K562 (cell line): ENCODE results near the gene SLC26A8. TPM values are rescaled to one million over a fixed set of nuclear protein-coding genes. Genes with fewer than 3 reads are reported as not detected.

ENCODE experiments used
- DDX20 ChIP-seq: fragments of 450-650 bp; IDR thresholded peaks from 2 replicates; pipeline ENCODE4 v1.6.1; 2016; ENCODE audit warnings: missing genetic modification characterization, low read depth, mild to moderate bottlenecking, missing compliant biosample characterization, moderate library complexity
- DPF2 ChIP-seq: fragments of 450-650 bp; IDR thresholded peaks from 2 replicates; pipeline ENCODE4 v1.6.1; 2016
- IRF1 ChIP-seq: sonication (generic); formaldehyde crosslinking; IDR thresholded peaks from 2 replicates; pipeline ENCODE4 v1.8.0; 2022; ENCODE audit warnings: missing genetic modification reagents, mild to moderate bottlenecking, borderline replicate concordance
- KDM4B ChIP-seq, 2 experiments: fragments of 450-650 bp in 1 of 2; sonication (generic) in 1 of 2; IDR thresholded peaks; 2 replicates each; pipeline ENCODE4 v1.6.1; 2016 to 2017; ENCODE audit warnings: borderline replicate concordance in 2 of 2, antibody characterized with exemption in 1 of 2, low read depth in 1 of 2, mild to moderate bottlenecking in 1 of 2
- KLF10 ChIP-seq: fragments of 250-450 bp; sonication (Bioruptor Pico); IDR thresholded peaks from 2 replicates; pipeline ENCODE4 v1.6.1; 2021; ENCODE audit warnings: matching md5 sums
- NELFE ChIP-seq: IDR thresholded peaks from 2 replicates; pipeline ENCODE4 v1.6.1; 2011; ENCODE audit warnings: mild to moderate bottlenecking; ENCODE audit not compliant: insufficient read depth, insufficient read length
- RAD21 ChIP-seq, 2 experiments: fragments of 250-450 bp in 1 of 2; fragments of 450-650 bp in 1 of 2; sonication (Bioruptor Pico) in 1 of 2; formaldehyde crosslinking in 1 of 2; IDR thresholded peaks in 1 of 2; conservative IDR thresholded peaks in 1 of 2; 2 replicates each; pipeline versions ENCODE4 v1.4.0 to v1.8.0; 2020 to 2022; ENCODE audit warnings: mild to moderate bottlenecking in 2 of 2, moderate library complexity in 1 of 2
- SREBF2 ChIP-seq: sonication (generic); formaldehyde crosslinking; IDR thresholded peaks from 2 replicates; pipeline ENCODE4 v1.4.0; 2020; ENCODE audit warnings: mild to moderate bottlenecking, missing genetic modification reagents
- TBL1XR1 ChIP-seq, 2 experiments: IDR thresholded peaks; 2 replicates each; pipeline ENCODE4 v1.6.1; 2012; ENCODE audit warnings: improper control_type of control experiment in 2 of 2, low read length in 2 of 2, mild to moderate bottlenecking in 1 of 2
- ZNF395 ChIP-seq: fragments of 200-800 bp; sonication (Bioruptor generic); IDR thresholded peaks from 2 replicates; pipeline ENCODE4 v1.6.1; 2017; ENCODE audit warnings: missing genetic modification characterization, missing compliant biosample characterization
- ZNF398 ChIP-seq: fragments of 250-450 bp; sonication (Bioruptor Pico); IDR thresholded peaks from 2 replicates; pipeline ENCODE4 v1.8.0; 2021; ENCODE audit warnings: moderate library complexity, mild to moderate bottlenecking, inconsistent platforms
- polyA plus RNA-seq, 8 experiments: library from polyadenylated mRNA; depleted of rRNA in 4 of 8; stranded (reverse) in 5 of 8; unstranded in 3 of 8; fragments of >200 nt; fragmentation: Nextera tagmentation in 2 of 8; fragmentation: Illumina TruSeq in 1 of 8; extraction: Ambion mirVana in 2 of 8; extraction: Trizol in 1 of 8; gene quantifications; 2 replicates each; pipeline versions ENCODE4 v1.2.1 to v1.2.3, GENCODE V29; 2011 to 2014; ENCODE audit warnings: inconsistent platforms in 1 of 8, missing spikeins in 1 of 8
- total RNA-seq, 7 experiments: library from RNA; depleted of rRNA in 6 of 7; stranded (reverse); fragments of >200 nt in 6 of 7; fragmentation: Illumina TruSeq in 2 of 7; extraction: Trizol in 2 of 7; gene quantifications; 2 replicates each; pipeline versions ENCODE4 v1.2.1 to v1.2.3, GENCODE V29; 2011 to 2021; ENCODE audit warnings: low replicate concordance in 1 of 7
- TF ChIP-seq, protein P1 (sequence below): fragments of 200-800 bp; sonication (Bioruptor generic); IDR thresholded peaks from 2 replicates; pipeline ENCODE4 v1.6.1; 2016; ENCODE audit warnings: missing genetic modification characterization, missing compliant biosample characterization
- TF ChIP-seq, protein P2 (sequence below): sonication (generic); formaldehyde crosslinking; IDR thresholded peaks from 2 replicates; pipeline ENCODE4 v1.8.1; 2023; ENCODE audit warnings: mild to moderate bottlenecking, missing genetic modification reagents, moderate library complexity

The SLC26A8 gene
- total and polyA plus RNA-seq, 9 of the 15 experiments (the other 6 are each of a cell fraction or from before 2014, with no cell fraction given) = not detected

GRCh38 chr6:35897486-35897885 is 127.0 kb downstream of the SLC26A8 start (continued):
- TF ChIP-seq, protein P1, sequence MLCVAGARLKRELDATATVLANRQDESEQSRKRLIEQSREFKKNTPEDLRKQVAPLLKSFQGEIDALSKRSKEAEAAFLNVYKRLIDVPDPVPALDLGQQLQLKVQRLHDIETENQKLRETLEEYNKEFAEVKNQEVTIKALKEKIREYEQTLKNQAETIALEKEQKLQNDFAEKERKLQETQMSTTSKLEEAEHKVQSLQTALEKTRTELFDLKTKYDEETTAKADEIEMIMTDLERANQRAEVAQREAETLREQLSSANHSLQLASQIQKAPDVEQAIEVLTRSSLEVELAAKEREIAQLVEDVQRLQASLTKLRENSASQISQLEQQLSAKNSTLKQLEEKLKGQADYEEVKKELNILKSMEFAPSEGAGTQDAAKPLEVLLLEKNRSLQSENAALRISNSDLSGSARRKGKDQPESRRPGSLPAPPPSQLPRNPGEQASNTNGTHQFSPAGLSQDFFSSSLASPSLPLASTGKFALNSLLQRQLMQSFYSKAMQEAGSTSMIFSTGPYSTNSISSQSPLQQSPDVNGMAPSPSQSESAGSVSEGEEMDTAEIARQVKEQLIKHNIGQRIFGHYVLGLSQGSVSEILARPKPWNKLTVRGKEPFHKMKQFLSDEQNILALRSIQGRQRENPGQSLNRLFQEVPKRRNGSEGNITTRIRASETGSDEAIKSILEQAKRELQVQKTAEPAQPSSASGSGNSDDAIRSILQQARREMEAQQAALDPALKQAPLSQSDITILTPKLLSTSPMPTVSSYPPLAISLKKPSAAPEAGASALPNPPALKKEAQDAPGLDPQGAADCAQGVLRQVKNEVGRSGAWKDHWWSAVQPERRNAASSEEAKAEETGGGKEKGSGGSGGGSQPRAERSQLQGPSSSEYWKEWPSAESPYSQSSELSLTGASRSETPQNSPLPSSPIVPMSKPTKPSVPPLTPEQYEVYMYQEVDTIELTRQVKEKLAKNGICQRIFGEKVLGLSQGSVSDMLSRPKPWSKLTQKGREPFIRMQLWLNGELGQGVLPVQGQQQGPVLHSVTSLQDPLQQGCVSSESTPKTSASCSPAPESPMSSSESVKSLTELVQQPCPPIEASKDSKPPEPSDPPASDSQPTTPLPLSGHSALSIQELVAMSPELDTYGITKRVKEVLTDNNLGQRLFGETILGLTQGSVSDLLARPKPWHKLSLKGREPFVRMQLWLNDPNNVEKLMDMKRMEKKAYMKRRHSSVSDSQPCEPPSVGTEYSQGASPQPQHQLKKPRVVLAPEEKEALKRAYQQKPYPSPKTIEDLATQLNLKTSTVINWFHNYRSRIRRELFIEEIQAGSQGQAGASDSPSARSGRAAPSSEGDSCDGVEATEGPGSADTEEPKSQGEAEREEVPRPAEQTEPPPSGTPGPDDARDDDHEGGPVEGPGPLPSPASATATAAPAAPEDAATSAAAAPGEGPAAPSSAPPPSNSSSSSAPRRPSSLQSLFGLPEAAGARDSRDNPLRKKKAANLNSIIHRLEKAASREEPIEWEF (CRISPR knock-in tag) = no peak
- TF ChIP-seq DPF2 (no peak), ZNF395 (no peak), DDX20 (tag) (no peak), TBL1XR1 (IDR thresholded peaks at IDR 0.05; ENCODE audit: low read length in 2 of 2) (no peak), IRF1 (CRISPR knock-in tag) (no peak), KLF10 (CRISPR knock-in tag) (no peak), SREBF2 (CRISPR knock-in tag) (no peak), ZNF398 (CRISPR knock-in tag) (no peak), NELFE (no peak), KDM4B (IDR thresholded peaks at IDR 0.05; ENCODE audit: borderline replicate concordance in 2 of 2, low read depth in 1 of 2) (no peak), RAD21 (CRISPR knock-in tag; conservative IDR thresholded peaks at IDR 0.05 in 1 of 2, IDR thresholded peaks at IDR 0.05 in 1 of 2) (no peak)
- TF ChIP-seq, protein P2, sequence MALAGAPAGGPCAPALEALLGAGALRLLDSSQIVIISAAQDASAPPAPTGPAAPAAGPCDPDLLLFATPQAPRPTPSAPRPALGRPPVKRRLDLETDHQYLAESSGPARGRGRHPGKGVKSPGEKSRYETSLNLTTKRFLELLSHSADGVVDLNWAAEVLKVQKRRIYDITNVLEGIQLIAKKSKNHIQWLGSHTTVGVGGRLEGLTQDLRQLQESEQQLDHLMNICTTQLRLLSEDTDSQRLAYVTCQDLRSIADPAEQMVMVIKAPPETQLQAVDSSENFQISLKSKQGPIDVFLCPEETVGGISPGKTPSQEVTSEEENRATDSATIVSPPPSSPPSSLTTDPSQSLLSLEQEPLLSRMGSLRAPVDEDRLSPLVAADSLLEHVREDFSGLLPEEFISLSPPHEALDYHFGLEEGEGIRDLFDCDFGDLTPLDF = no peak
